Thyroid gland (tissue), 4 donors: Measurements from ENCODE around the gene IGFBP7. TPM values are rescaled to one million over a fixed set of nuclear protein-coding genes. Genes with fewer than 3 reads are reported as not detected.

Experiments
- DNase-seq, 2 donors: peaks; one replicate each; pipeline ENCODE4 v3.0.0-alpha.2; 2019
- H3K27ac ChIP-seq, 3 donors: fragments of 200-600 bp; sonication (generic); 1 replicate in 2 of 3; 2 replicates in 1 of 3; pipeline ENCODE4 v1.5.1; 2016 to 2019; ENCODE audit warnings: mild to moderate bottlenecking in 1 of 3, moderate library complexity in 1 of 3
- H3K27me3 ChIP-seq: fragments of 200-600 bp; sonication (generic); one replicate; pipeline ENCODE4 v1.5.1; 2019
- H3K36me3 ChIP-seq, 2 donors: fragments of 200-600 bp; sonication (generic); one replicate each; pipeline ENCODE4 v1.5.1; 2016 to 2019
- H3K4me1 ChIP-seq, 2 donors: fragments of 200-600 bp; sonication (generic); one replicate each; pipeline ENCODE4 v1.5.1; 2017 to 2019
- H3K4me3 ChIP-seq, 3 donors: fragments of 200-600 bp; sonication (generic); replicated peaks in 1 of 3; 1 replicate in 2 of 3; 2 replicates in 1 of 3; pipeline ENCODE4 v1.5.1; 2016; ENCODE audit warnings: mild to moderate bottlenecking in 1 of 3
- H3K9me3 ChIP-seq: fragments of 200-600 bp; sonication (generic); one replicate; pipeline ENCODE4 v1.5.1; 2017
- POLR2A ChIP-seq, 2 donors: fragments of 450-650 bp; IDR thresholded peaks; one replicate each; pipeline ENCODE4 v1.6.1; 2017; ENCODE audit warnings: antibody characterized with exemption in 2 of 2, mild to moderate bottlenecking in 2 of 2, moderate library complexity in 1 of 2
- WGBS, 2 donors: methylation state at CpG; one replicate each; pipeline ENCODE4 v1.1.5; 2017; 5-methylcytosine and 5-hydroxymethylcytosine counted together
- intact Hi-C: fragments of 100-400 bp; cut with DNase I; formaldehyde crosslinking; loops from one replicate; pipeline ENCODE4 v1.15.1; 2023
- total RNA-seq, 4 donors: library from RNA; depleted of rRNA; stranded (reverse); fragments of >200 nt; gene quantifications; one replicate each; pipeline ENCODE4 v1.2.3, GENCODE V29; 2016
- TF ChIP-seq, protein P1 (sequence below), 6 experiments: fragments of 200-600 bp in 3 of 6; fragments of 450-650 bp in 3 of 6; sonication (generic) in 3 of 6; IDR thresholded peaks; one replicate each; pipeline ENCODE4 v1.5.1; 2016 to 2019; ENCODE audit warnings: antibody characterized with exemption in 6 of 6, mild to moderate bottlenecking in 2 of 6, inconsistent platforms in 1 of 6, moderate library complexity in 1 of 6

The IGFBP7 gene
- total RNA-seq, 4 donors from 2014 or later = 660 to 2,581 (median 1,387) TPM

DNA sequence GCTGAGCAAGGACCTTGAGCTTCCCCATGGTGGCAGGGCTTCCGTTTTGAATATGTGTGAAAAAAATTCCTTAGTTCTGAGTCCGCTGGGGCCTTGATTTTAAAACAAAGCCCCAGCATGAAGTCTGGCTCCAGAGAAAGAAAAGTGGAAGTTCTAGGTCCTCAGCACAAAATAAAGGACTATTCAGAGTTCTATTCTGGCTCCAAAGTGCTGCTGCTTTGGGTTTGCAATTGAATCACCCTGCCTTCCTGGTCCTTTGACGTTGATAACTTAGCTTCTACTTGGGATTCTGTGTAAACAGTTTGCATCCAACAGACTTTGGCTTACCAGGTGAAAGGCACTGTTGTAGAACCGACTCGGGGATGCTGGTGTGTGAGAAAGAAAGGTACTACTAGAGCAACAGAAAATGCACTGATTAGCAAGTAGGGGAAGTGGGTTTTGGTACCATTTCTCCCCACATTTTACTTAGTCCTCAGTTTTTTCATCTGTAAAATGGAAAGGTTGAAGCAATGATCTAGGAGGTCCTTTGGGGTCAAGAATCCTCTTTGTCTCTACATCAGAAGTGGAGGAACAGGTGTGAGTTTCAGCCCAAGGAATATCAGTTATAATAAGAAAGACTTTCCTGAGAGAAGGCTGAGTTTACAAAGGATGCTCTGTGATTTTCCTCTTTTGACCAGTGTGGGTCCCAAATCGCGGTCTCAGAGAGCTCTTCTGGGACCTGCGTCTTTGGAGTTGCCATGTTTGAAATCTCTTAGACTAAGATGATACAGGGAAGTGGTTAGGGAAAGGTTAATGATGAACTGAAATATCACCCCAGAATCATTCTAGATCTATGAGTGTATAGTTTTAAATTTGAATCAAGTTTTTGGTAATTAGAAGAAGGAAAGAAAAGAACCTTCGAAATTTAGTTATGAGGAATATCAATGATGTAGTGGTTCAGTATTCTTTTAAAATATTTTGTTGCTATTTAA, 28.2 kb downstream of the IGFBP7 start:
- H3K9me3 ChIP-seq = no peaks in the 10 kb centered on the region
- peaks cover 20 to 55% of the 10 kb centered on the region in 2 donors for H3K4me1 ChIP-seq
- H3K27ac ChIP-seq = peak overlapping the region in 2 of 3 donors; percentile 66 to 80
- H3K36me3 ChIP-seq = no peaks in the 10 kb centered on the region
- no peak for TF ChIP-seq POLR2A (IDR thresholded peaks at IDR 0.05)
- TF ChIP-seq, protein P1, sequence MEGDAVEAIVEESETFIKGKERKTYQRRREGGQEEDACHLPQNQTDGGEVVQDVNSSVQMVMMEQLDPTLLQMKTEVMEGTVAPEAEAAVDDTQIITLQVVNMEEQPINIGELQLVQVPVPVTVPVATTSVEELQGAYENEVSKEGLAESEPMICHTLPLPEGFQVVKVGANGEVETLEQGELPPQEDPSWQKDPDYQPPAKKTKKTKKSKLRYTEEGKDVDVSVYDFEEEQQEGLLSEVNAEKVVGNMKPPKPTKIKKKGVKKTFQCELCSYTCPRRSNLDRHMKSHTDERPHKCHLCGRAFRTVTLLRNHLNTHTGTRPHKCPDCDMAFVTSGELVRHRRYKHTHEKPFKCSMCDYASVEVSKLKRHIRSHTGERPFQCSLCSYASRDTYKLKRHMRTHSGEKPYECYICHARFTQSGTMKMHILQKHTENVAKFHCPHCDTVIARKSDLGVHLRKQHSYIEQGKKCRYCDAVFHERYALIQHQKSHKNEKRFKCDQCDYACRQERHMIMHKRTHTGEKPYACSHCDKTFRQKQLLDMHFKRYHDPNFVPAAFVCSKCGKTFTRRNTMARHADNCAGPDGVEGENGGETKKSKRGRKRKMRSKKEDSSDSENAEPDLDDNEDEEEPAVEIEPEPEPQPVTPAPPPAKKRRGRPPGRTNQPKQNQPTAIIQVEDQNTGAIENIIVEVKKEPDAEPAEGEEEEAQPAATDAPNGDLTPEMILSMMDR (IDR thresholded peaks at IDR 0.05) = no peak
- WGBS, 2 donors = 76 to 83% methylated on average over 9 of the region's 9 CpGs
- H3K27me3 ChIP-seq = no peaks in the 10 kb centered on the region
- intact Hi-C loops = no loop called here
- DNase-seq = no peak
- H3K4me3 ChIP-seq = no peak overlapping the region

DNA sequence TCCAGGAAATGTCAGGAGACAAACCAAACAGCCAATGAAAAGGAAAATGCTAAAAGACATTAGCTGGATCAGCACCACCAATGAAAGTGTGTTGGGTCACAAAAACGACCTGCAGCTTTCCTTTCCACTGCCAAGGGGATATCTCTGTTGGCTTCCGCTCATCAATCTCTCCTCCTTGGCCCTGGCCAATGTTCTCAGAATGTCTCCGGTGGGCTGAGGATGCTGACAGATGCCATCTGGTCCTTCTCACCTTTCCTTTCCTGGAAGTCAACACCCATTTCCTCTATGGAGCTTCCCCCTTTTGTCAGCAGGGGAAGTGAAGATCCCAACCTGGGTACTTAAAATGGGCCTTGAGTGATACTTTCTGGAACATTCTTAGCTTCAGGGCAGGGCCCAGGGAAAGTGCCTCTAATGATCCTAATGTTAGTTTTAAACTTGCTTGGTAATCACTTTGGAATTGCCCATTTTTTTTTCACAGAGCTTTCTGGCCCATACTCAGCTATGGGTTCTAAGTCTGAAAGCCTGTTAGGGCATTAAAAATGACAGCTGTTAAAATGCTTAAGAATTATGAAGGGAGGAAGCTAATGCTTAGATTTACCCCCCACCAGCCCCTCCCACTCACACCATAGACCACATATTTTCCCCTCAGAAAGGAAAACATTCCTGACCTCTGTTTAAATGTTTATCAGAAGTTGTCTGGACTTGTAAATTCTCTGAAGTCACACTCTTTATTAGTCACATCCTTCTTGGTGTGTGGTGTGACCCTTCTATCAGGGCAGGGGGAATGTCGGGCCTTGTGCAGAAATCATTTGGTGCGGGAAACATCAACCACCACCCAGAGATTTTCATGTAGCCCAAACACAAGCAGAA, 29.2 kb downstream of the IGFBP7 start:
- no peak for DNase-seq
- no peak for TF ChIP-seq POLR2A (IDR thresholded peaks at IDR 0.05)
- TF ChIP-seq, protein P1 (IDR thresholded peaks at IDR 0.05) = no peak
- intact Hi-C loops = no loop called here
- Histone ChIP-seq H3K4me3 (no peak overlapping the region), H3K36me3 (no peaks in the 10 kb centered on the region), H3K4me1 (peaks cover 26 to 60% of the 10 kb centered on the region in 2 donors), H3K27ac (peak overlapping the region in 2 of 3 donors; percentile 66 to 80), H3K9me3 (no peaks in the 10 kb centered on the region), H3K27me3 (no peaks in the 10 kb centered on the region)
- 67 to 73% methylated on average over 5 of the region's 5 CpGs for WGBS, 2 donors

DNA sequence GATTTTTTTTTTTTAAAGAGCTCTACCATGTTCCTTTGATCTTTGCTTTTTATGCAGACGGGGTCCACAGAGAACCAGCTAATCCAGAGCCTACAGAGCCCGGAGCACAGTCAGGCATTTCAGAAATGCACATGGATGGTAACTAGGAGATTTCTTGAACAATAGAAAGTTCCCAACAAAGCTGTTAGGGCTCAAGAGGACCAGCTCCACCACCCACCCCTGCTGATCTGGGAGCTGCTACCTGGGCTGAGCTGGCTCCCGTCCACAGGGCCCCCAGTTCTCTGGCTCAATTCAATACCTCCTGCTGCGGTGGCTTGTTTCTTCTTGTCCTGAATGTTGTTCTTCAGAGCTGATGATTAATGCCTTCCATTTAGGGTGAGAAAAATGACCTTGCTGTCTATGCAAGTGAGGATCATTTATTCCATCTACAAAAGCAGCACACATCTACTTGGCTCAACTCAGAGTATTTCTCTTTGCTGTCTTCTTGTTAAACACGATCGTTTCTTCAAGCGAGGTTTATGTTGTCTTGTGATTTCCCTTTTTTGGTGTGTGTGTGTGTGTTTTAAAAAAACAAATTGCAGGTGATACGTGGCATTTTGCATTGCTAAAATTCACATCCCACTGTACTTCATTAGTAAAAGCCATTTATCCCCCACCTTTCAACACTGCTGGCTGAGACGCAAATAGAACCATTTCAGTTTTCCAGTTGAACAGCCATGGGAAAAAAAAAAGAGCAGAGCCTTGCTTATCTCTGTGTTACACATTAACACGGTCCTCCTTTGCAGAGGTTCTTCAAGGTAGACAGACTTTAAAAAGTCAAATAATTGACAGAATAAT, 31.3 kb downstream of the IGFBP7 start:
- DNase-seq = peak; percentile 71 to 73
- WGBS, 2 donors = 22 to 24% methylated on average over 10 of the region's 10 CpGs
- H3K27ac ChIP-seq = peak overlapping the region; percentile 57 to 80 (median 66)
- no peaks in the 10 kb centered on the region for H3K9me3 ChIP-seq
- no peaks in the 10 kb centered on the region for H3K36me3 ChIP-seq
- H3K27me3 ChIP-seq = no peaks in the 10 kb centered on the region
- TF ChIP-seq, protein P1 (IDR thresholded peaks at IDR 0.05) = no peak
- TF ChIP-seq POLR2A (IDR thresholded peaks at IDR 0.05) = peak in 1 of 2 donors; percentile 16
- H3K4me3 ChIP-seq = no peak overlapping the region
- H3K4me1 ChIP-seq = peaks cover 42 to 77% of the 10 kb centered on the region in 2 donors
- intact Hi-C loops = no loop called here

DNA sequence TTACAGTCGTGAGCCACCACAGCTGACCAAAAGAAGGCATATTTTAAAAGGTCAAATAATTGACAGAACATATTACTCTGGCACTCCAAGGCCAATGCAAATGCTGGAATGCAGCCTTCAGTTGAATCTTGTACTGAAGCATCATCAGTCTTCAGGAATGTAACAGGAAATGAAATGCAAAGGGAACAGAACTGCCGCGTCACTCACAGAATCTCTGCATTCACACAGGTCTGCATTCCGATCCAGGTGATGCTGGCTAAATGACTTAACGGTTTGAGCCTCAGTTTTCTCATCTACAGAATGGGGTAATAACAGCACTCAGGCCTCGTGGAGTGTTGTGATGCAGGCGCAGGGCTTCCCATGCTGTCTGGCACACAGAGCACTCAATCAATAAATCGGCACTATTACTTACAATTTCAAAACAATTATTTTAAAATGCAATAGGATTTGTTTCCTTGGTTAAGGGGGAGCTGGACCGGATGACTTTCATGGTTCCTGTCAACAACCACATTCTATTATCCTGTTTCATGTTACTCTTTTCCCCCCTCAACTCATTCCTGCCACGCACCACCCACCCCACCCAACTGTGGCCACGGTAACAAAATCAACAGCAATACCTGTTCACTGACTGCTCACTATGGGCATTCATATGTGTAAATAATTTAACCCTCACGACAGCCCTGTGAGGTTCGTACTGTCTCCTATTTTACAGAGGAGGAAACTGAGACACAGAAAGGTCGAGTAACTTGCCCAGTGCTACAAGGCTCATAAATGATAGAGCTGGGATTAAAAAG, 32.4 kb downstream of the IGFBP7 start:
- no peak for TF ChIP-seq POLR2A (IDR thresholded peaks at IDR 0.05)
- TF ChIP-seq, protein P1 (IDR thresholded peaks at IDR 0.05) = no peak
- Histone ChIP-seq H3K4me3 (no peak overlapping the region), H3K27me3 (no peaks in the 10 kb centered on the region), H3K9me3 (no peaks in the 10 kb centered on the region), H3K36me3 (no peaks in the 10 kb centered on the region), H3K4me1 (peaks cover 42 to 71% of the 10 kb centered on the region in 2 donors), H3K27ac (peak overlapping the region; percentile 57 to 80 (median 66))
- 75% methylated on average over 14 of the region's 14 CpGs for WGBS, 2 donors
- DNase-seq = peak in 1 of 2 donors; percentile 7
- intact Hi-C loops = no loop called here
